Activated CD8-positive, alpha-beta memory T cell treated with anti-CD3 and anti-CD28 coated beads, Interleukin-2, amount 50 U/mL, for 48 hours (primary cell): ENCODE measurements around the gene SYT7.
"Not testable (repeated sequence)": the region's sequence is repeated elsewhere in the genome, so short reads cannot be mapped to it uniquely, and the experiment has no call there.

Experiments
- DNase-seq: peaks from one replicate; pipeline ENCODE4 v3.0.0-alpha.2; 2020

Gene SYT7

DNA sequence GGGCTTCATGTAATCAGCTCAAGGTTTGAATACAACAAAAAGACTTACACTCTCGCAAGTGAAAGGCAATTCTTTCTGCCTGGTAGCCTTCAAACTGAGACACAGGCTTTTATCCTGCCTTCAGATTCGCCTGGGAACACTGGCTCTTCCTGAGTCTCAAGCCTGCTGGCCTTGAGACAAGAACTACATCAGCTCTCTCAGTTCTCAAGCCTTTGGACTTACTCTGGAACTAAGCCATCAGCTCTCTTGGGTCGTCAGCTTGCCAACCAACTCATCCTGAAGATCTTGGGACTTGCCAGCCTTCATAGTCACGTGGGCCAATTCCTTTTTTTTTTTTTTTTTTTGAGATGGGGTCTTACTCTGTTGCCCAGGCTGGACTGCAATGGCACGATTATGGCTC is 108.0 kb downstream of the SYT7 start:
- no peak for DNase-seq

DNA sequence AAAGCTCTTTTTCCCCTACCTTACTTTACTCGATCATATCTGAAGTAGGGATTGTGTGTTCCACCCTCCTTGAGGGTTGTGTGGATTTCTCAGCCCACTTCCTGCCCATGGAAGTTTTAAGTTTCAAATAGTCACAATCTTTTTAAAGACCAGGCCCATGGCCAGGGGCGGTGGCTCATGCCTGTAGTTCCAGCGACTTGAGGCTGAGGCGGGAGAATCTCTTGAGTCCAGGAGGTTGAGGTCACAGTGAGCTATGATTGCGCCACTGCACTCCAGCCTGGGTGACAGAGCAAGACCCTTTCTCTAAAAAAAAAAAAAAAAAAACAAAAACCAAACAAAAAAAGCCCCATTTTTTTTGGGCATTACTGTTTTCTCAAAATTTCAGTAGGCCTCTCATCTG is 108.6 kb downstream of the SYT7 start:
- no peak for DNase-seq

DNA sequence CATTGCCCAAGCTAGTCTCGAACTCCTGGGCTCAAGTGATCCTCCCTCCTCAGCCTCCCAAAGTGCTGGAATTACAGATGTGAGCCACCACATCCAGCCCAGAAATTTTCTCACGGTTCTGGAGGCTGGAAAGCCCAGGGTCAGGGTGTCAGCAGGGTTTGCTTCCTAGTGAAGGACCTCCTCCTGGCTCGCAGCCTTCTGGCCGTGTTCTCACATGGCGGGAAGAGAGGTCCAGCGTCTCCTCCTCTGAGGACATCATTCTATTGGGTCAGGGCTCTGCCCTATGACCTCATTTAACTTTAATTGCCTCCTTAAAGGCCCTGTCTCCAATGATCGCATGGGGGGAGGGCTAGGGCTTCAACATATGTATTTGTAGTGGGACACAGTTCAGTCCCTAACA is 112.9 kb downstream of the SYT7 start:
- DNase-seq: no peak

DNA sequence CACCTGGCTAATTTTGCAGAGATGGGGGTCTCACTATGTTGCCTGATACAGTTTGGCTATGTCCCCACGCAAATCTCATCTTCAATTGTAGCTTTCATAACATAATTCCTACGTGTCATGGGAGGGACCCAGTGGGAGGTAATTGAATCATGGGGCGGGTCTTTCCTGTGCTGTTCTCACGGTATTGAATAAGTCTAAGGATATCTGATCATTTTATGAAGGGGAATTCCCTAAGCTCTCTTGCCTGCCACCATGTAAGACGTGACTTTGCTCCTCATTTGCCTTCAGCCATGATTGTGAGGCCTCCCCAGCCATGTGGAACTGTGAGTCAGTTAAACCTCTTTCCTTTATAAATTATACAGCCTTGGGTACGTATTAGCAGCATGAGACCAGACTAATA is 113.3 kb downstream of the SYT7 start:
- not testable (repeated sequence) for DNase-seq
